IMR-90 (cell line): ENCODE results near the gene SH2D4B. TPM values are rescaled to one million over a fixed set of nuclear protein-coding genes. Genes with fewer than 3 reads are reported as not detected.

ENCODE experiments used
- ATAC-seq: fragments of 200-7000 bp; cut with Tn5 transposase; 2 replicates; pipeline ENCODE4 v1.9.1; 2020; ENCODE audit warnings: low read depth, mild to moderate bottlenecking, moderate library complexity
- BruUV-seq: library from RNA; stranded (reverse); fragments of 400-500 nt; replicated peaks from 2 replicates; lab custom pipeline; 2021; lab: Mats Ljungman, UMichigan
- CTCF ChIA-PET: fragments of 300-600 bp; formaldehyde crosslinking; extraction: SDS; loops from one replicate; lab custom pipeline; 2021; ENCODE audit warnings: antibody characterized with exemption; lab: Yijun Ruan, JAX
- POLR2A ChIA-PET: fragments of 300-600 bp; sonication (Branson Sonifier 250); formaldehyde crosslinking; loops from one replicate; lab custom pipeline; 2022; ENCODE audit warnings: antibody characterized with exemption; ENCODE audit not compliant: unreplicated experiment; lab: Charles Lee
- DNase-seq: peaks from one replicate; pipeline ENCODE4 v3.0.0; 2013
- H2AFZ ChIP-seq: replicated peaks from 2 replicates; pipeline ENCODE3; 2013; ENCODE audit warnings: low read length, mild to moderate bottlenecking; ENCODE audit not compliant: poor library complexity
- H2AK5ac ChIP-seq: 2 replicates; pipeline ENCODE4 v1.6.1; 2013; ENCODE audit warnings: low read depth, low read length, inconsistent platforms
- H2AK9ac ChIP-seq: replicated peaks from 2 replicates; pipeline ENCODE3; 2013; ENCODE audit warnings: mild to moderate bottlenecking, low read depth, low read length, moderate library complexity; ENCODE audit not compliant: poor library complexity
- H2BK120ac ChIP-seq: 2 replicates; pipeline ENCODE4 v1.6.1; 2013; ENCODE audit warnings: low read depth, low read length, inconsistent platforms
- H2BK15ac ChIP-seq: 3 replicates; pipeline ENCODE4 v1.6.1; 2013; ENCODE audit warnings: low read depth, low read length, inconsistent platforms
- H2BK20ac ChIP-seq: 2 replicates; pipeline ENCODE4 v1.6.1; 2013; ENCODE audit warnings: low read depth, mild to moderate bottlenecking, inconsistent platforms, low read length, moderate library complexity
- H2BK5ac ChIP-seq: 2 replicates; pipeline ENCODE4 v1.6.1; 2013; ENCODE audit warnings: mild to moderate bottlenecking, low read depth, low read length, inconsistent platforms; ENCODE audit not compliant: poor library complexity, severe bottlenecking
- H3K14ac ChIP-seq: replicated peaks from 2 replicates; pipeline ENCODE4 v1.6.1; 2013; ENCODE audit warnings: low read depth, low read length, inconsistent platforms
- H3K18ac ChIP-seq: 2 replicates; pipeline ENCODE4 v1.6.1; 2013; ENCODE audit warnings: low read depth, low read length, control low read depth
- H3K23ac ChIP-seq: 2 replicates; pipeline ENCODE4 v1.6.1; 2013; ENCODE audit warnings: low read depth, low read length, inconsistent platforms
- H3K27ac ChIP-seq: 2 replicates; pipeline ENCODE4 v1.5.1; 2013; ENCODE audit warnings: mild to moderate bottlenecking, control low read depth, low read length; ENCODE audit not compliant: insufficient read depth
- H3K27me3 ChIP-seq: 2 replicates; pipeline ENCODE4 v1.6.1; 2013; ENCODE audit warnings: low read length; ENCODE audit not compliant: control insufficient read depth, insufficient read depth
- H3K36me3 ChIP-seq: 2 replicates; pipeline ENCODE4 v1.6.1; 2013; ENCODE audit warnings: low read length, mixed read lengths; ENCODE audit not compliant: control insufficient read depth, insufficient read depth
- H3K4ac ChIP-seq: 2 replicates; pipeline ENCODE4 v1.6.1; 2013; ENCODE audit warnings: low read depth, low read length, inconsistent platforms
- H3K4me1 ChIP-seq: 2 replicates; pipeline ENCODE4 v1.6.1; 2013; ENCODE audit warnings: low read length, mixed read lengths; ENCODE audit not compliant: control insufficient read depth, insufficient read depth
- H3K4me2 ChIP-seq: 2 replicates; pipeline ENCODE4 v1.6.1; 2013; ENCODE audit warnings: low read depth, mild to moderate bottlenecking, control low read depth, low read length, moderate library complexity
- H3K4me3 ChIP-seq: 2 replicates; pipeline ENCODE4 v1.5.1; 2013; ENCODE audit warnings: low read depth, mild to moderate bottlenecking, control low read depth, low read length, moderate library complexity; ENCODE audit not compliant: insufficient read depth
- H3K56ac ChIP-seq: 2 replicates; pipeline ENCODE4 v1.6.1; 2013; ENCODE audit warnings: low read length, inconsistent platforms; ENCODE audit not compliant: insufficient read depth; ENCODE audit errors: extremely low read depth
- H3K79me1 ChIP-seq, 2 experiments: 2 replicates each; pipeline ENCODE4 v1.6.1; 2013; ENCODE audit warnings: low read length in 2 of 2, inconsistent platforms in 1 of 2, low read depth in 1 of 2
- H3K9ac ChIP-seq: 2 replicates; pipeline ENCODE4 v1.6.1; 2013; ENCODE audit warnings: low read depth, low read length, control low read depth
- H3K9me1 ChIP-seq: 2 replicates; pipeline ENCODE4 v1.6.1; 2013; ENCODE audit warnings: low read length, inconsistent platforms; ENCODE audit not compliant: insufficient read depth
- H3K9me3 ChIP-seq: 2 replicates; pipeline ENCODE4 v1.6.1; 2013; ENCODE audit warnings: low read length; ENCODE audit not compliant: control insufficient read depth, insufficient read depth
- H4K20me1 ChIP-seq: 2 replicates; pipeline ENCODE4 v1.6.1; 2013; ENCODE audit warnings: low read length, inconsistent platforms; ENCODE audit not compliant: insufficient read depth
- H4K5ac ChIP-seq: 2 replicates; pipeline ENCODE4 v1.6.1; 2013; ENCODE audit warnings: mild to moderate bottlenecking, low read depth, low read length, control low read depth
- H4K8ac ChIP-seq, 2 experiments: 2 replicates each; pipeline ENCODE4 v1.6.1; 2013; ENCODE audit warnings: low read depth in 2 of 2, low read length in 2 of 2, control low read depth in 1 of 2, inconsistent platforms in 1 of 2
- H4K91ac ChIP-seq: 2 replicates; pipeline ENCODE4 v1.6.1; 2013; ENCODE audit warnings: low read depth, low read length, inconsistent platforms; ENCODE audit not compliant: insufficient read depth
- BHLHE40 ChIP-seq: fragments of 150-350 bp; IDR thresholded peaks from 2 replicates; pipeline ENCODE4 v1.6.1; 2016; ENCODE audit warnings: mild to moderate bottlenecking, low read depth, low read length
- CEBPB ChIP-seq: IDR thresholded peaks from 2 replicates; pipeline ENCODE4 v1.6.1; 2012; ENCODE audit warnings: low read depth, low read length, improper control_type of control experiment
- CHD1 ChIP-seq: IDR thresholded peaks from 2 replicates; pipeline ENCODE4 v1.6.1; 2012; ENCODE audit warnings: low read depth, low read length, improper control_type of control experiment
- CTCF ChIP-seq: conservative IDR thresholded peaks from 2 replicates; pipeline ENCODE4 v1.5.1; 2012; ENCODE audit warnings: mild to moderate bottlenecking, low read depth, low read length, improper control_type of control experiment
- FOS ChIP-seq: fragments of 150-350 bp; IDR thresholded peaks from 2 replicates; pipeline ENCODE4 v1.6.1; 2016; ENCODE audit warnings: low read depth, low read length
- MAFK ChIP-seq: IDR thresholded peaks from 2 replicates; pipeline ENCODE4 v1.6.1; 2012; ENCODE audit warnings: low read depth, low read length, improper control_type of control experiment
- MAZ ChIP-seq: IDR thresholded peaks from 2 replicates; pipeline ENCODE4 v1.6.1; 2012; ENCODE audit warnings: low read depth, mild to moderate bottlenecking, low read length, improper control_type of control experiment, moderate library complexity, borderline replicate concordance
- MXI1 ChIP-seq: IDR thresholded peaks from 2 replicates; pipeline ENCODE4 v1.6.1; 2012; ENCODE audit warnings: low read depth, mild to moderate bottlenecking, low read length, moderate library complexity, borderline replicate concordance
- NFE2L2 ChIP-seq: fragments of 150-350 bp; IDR thresholded peaks from 2 replicates; pipeline ENCODE4 v1.6.1; 2016; ENCODE audit warnings: low read depth, mild to moderate bottlenecking, low read length
- POLR2A ChIP-seq: IDR thresholded peaks from 2 replicates; pipeline ENCODE4 v1.6.1; 2012; ENCODE audit warnings: mild to moderate bottlenecking, low read depth, low read length
- RAD21 ChIP-seq: IDR thresholded peaks from 2 replicates; pipeline ENCODE4 v1.6.1; 2012; ENCODE audit warnings: low read length, improper control_type of control experiment
- RCOR1 ChIP-seq: IDR thresholded peaks from 2 replicates; pipeline ENCODE4 v1.6.1; 2012; ENCODE audit warnings: mild to moderate bottlenecking, low read length, improper control_type of control experiment; ENCODE audit not compliant: insufficient replicate concordance
- RFX5 ChIP-seq: IDR thresholded peaks from 2 replicates; pipeline ENCODE4 v1.8.0; 2012; ENCODE audit warnings: low read depth, mild to moderate bottlenecking, low read length, moderate library complexity
- SMC3 ChIP-seq: fragments of 150-350 bp; IDR thresholded peaks from 2 replicates; pipeline ENCODE4 v1.6.1; 2016; ENCODE audit warnings: low read depth, mild to moderate bottlenecking, antibody characterized with exemption, low read length, moderate library complexity
- WGBS, 2 experiments: methylation state at CpG; one replicate each; pipeline versions ENCODE4 v1.1.5 to v1.1.7; 2013; ENCODE audit warnings: missing lambda C conversion rate in 2 of 2; ENCODE audit not compliant: insufficient read length in 1 of 2; ENCODE audit errors: extremely low coverage in 2 of 2; 5-methylcytosine and 5-hydroxymethylcytosine counted together
- dilution Hi-C: fragments of 300-500 bp; cut with HindIII; formaldehyde crosslinking; loops from one replicate; pipeline ENCODE4 v1.14.3; 2018; ENCODE audit warnings: low sequenced_read_pairs; ENCODE audit not compliant: unreplicated experiment
- in situ Hi-C: fragments of 300-500 bp; cut with MboI; formaldehyde crosslinking; loops from 3 replicates; pipeline ENCODE4 v1.14.3; 2019; ENCODE audit warnings: low sequenced_read_pairs, inconsistent platforms, mixed read lengths
- intact Hi-C: fragments of 100-400 bp; cut with micrococcal nuclease; formaldehyde crosslinking; loops from 2 replicates; pipeline ENCODE4 v1.10.0; 2022
- polyA plus RNA-seq, 3 experiments: library from polyadenylated mRNA; depleted of rRNA; stranded (reverse); fragments of >200 nt; gene quantifications; 2 replicates each; pipeline ENCODE4 v1.2.3, GENCODE V29; 2012; ENCODE audit warnings: low replicate concordance in 1 of 3
- total RNA-seq: library from RNA; depleted of rRNA; stranded (reverse); fragments of >200 nt; gene quantifications from 2 replicates; pipeline ENCODE4 v1.2.3, GENCODE V29; 2012
- TF ChIP-seq, protein P1 (sequence below): fragments of 150-350 bp; IDR thresholded peaks from 2 replicates; pipeline ENCODE4 v1.6.1; 2017; ENCODE audit warnings: mild to moderate bottlenecking, antibody characterized with exemption, low read length, low read depth
- TF ChIP-seq, protein P2 (sequence below): fragments of 150-350 bp; IDR thresholded peaks from 2 replicates; pipeline ENCODE4 v1.6.1; 2016; ENCODE audit warnings: low read depth, mild to moderate bottlenecking, low read length, moderate library complexity, borderline replicate concordance

SH2D4B gene
- total and polyA plus RNA-seq, 2 of the 4 experiments (the other 2 are of a cell fraction), result not detected

DNA sequence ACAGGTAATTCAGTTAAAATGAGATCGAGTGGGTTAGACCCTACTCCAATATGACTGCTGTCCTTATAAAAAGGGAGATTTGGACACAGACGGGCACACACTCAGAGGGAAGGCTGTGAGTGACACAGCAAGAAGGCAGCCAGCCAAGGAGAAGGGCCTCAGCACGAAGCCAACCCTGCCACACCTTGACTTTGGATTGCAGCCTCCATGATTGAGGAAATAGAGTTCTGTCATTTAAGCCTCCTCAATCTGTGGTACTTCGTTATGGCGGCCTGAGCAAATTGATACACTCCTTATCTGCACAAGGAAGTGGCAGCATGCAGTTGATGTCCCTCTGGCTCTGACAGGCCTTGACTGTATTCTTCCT, 43.8 kb downstream of the SH2D4B start:
- POLR2A ChIA-PET, result no interaction called here

More for the DNA sequence above, 43.8 kb downstream of the SH2D4B start:
- DNase-seq (no peak), ATAC-seq (no peak)
- no peak overlapping the region for H3K56ac ChIP-seq
- no peak overlapping the region for H3K27ac ChIP-seq
- BruUV-seq, result no TSS peak
- CTCF ChIA-PET, result no interaction called here
- H2BK120ac ChIP-seq, result no peak overlapping the region
- H2AK9ac ChIP-seq, result no peak overlapping the region
- H4K20me1 ChIP-seq, result no peaks in the 10 kb centered on the region
- H3K36me3 ChIP-seq, result no peaks in the 10 kb centered on the region
- no peak overlapping the region for H4K91ac ChIP-seq
- no peak overlapping the region for H3K4ac ChIP-seq
- dilution Hi-C loops, result no loop called here
- WGBS, 2 experiments, result no CpG with 5 or more reads among the region's 5 CpGs
- no peak overlapping the region for H3K18ac ChIP-seq
- no peak overlapping the region for H3K9ac ChIP-seq
- H2AFZ ChIP-seq, result no peak overlapping the region
- in situ Hi-C loops, result no loop called here
- H3K4me1 ChIP-seq, result no peaks in the 10 kb centered on the region
- H4K8ac ChIP-seq, result no peak overlapping the region
- H4K5ac ChIP-seq, result no peak overlapping the region
- intact Hi-C loops, result no loop called here
- peaks cover 2% of the 10 kb centered on the region; the same call in 1 of the 2 replicates for H3K27me3 ChIP-seq
- no peak overlapping the region for H3K14ac ChIP-seq
- H3K4me3 ChIP-seq, result no peak overlapping the region
- no peaks in the 10 kb centered on the region for H3K9me1 ChIP-seq
- no peaks in the 10 kb centered on the region for H3K79me1 ChIP-seq
- H2AK5ac ChIP-seq, result no peak overlapping the region
- no peak overlapping the region for H3K23ac ChIP-seq
- H2BK20ac ChIP-seq, result no peak overlapping the region
- no peak overlapping the region for H2BK15ac ChIP-seq
- H2BK5ac ChIP-seq, result no peak overlapping the region
- TF ChIP-seq POLR2A, result no peak
- TF ChIP-seq RAD21, result no peak
- TF ChIP-seq MAZ, result no peak
- no peak for TF ChIP-seq RCOR1
- TF ChIP-seq CTCF, result no peak
- no peak for TF ChIP-seq MXI1
- TF ChIP-seq, protein P1, sequence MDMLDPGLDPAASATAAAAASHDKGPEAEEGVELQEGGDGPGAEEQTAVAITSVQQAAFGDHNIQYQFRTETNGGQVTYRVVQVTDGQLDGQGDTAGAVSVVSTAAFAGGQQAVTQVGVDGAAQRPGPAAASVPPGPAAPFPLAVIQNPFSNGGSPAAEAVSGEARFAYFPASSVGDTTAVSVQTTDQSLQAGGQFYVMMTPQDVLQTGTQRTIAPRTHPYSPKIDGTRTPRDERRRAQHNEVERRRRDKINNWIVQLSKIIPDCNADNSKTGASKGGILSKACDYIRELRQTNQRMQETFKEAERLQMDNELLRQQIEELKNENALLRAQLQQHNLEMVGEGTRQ, result no peak
- no peak for TF ChIP-seq FOS
- TF ChIP-seq BHLHE40, result no peak
- TF ChIP-seq, protein P2, sequence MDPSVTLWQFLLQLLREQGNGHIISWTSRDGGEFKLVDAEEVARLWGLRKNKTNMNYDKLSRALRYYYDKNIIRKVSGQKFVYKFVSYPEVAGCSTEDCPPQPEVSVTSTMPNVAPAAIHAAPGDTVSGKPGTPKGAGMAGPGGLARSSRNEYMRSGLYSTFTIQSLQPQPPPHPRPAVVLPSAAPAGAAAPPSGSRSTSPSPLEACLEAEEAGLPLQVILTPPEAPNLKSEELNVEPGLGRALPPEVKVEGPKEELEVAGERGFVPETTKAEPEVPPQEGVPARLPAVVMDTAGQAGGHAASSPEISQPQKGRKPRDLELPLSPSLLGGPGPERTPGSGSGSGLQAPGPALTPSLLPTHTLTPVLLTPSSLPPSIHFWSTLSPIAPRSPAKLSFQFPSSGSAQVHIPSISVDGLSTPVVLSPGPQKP, result no peak
- TF ChIP-seq NFE2L2, result no peak
- TF ChIP-seq CHD1, result no peak
- no peak for TF ChIP-seq MAFK
- no peak for TF ChIP-seq RFX5
- TF ChIP-seq CEBPB, result no peak
- TF ChIP-seq SMC3, result no peak
- no peak overlapping the region for H3K4me2 ChIP-seq
- no peaks in the 10 kb centered on the region for H3K9me3 ChIP-seq
